ENCODE data around the gene DIP2A.
"Not testable (repeated sequence)": the region's sequence is repeated elsewhere in the genome, so short reads cannot be mapped to it uniquely, and the experiment has no call there.

DIP2A gene

GRCh38 chr21:46465153-46465552 is 6.5 kb downstream of the DIP2A start:
- H3K4me1 ChIP-seq; H3K36me3 ChIP-seq (replicated peaks); DNase-seq (ENCODE audit: low spot score in 2 of 2); H3K9me3 ChIP-seq; H3K27me3 ChIP-seq (ENCODE audit: low read depth); H3K4me3 ChIP-seq; in situ Hi-C loops (cut with MboI; ENCODE audit: low sequenced_read_pairs): not testable (repeated sequence)

- in situ Hi-C loops (cut with MboI; ENCODE audit: low sequenced_read_pairs), result no loop called here
- DNase-seq (ENCODE audit: low spot score in 2 of 2), result no peak
- peaks cover 8% of the 10 kb centered on the region; the same call in 1 of the 2 replicates for H3K36me3 ChIP-seq (replicated peaks)
- H3K4me3 ChIP-seq, result no peak overlapping the region
- no peaks in the 10 kb centered on the region for H3K9me3 ChIP-seq
- no peaks in the 10 kb centered on the region for H3K27me3 ChIP-seq (ENCODE audit: low read depth)
- no peaks in the 10 kb centered on the region for H3K4me1 ChIP-seq
Measured at GRCh38 chr21:46465651-46466050, 7.0 kb downstream of the DIP2A start.

GRCh38 chr21:46468108-46468774 is 9.6 kb downstream of the DIP2A start:
- Histone ChIP-seq H3K27me3 (ENCODE audit: low read depth) (no peaks in the 10 kb centered on the region), H3K4me1 (no peaks in the 10 kb centered on the region), H3K4me3 (no peak overlapping the region), H3K36me3 (replicated peaks) (peaks cover 4% of the 10 kb centered on the region; the same call in 1 of the 2 replicates), H3K9me3 (no peaks in the 10 kb centered on the region)
- no peak for DNase-seq (ENCODE audit: low spot score in 2 of 2)
- in situ Hi-C loops (cut with MboI; ENCODE audit: low sequenced_read_pairs), result no loop called here

GRCh38 chr21:46469275-46469674 is 10.6 kb downstream of the DIP2A start:
- H3K27me3 ChIP-seq (ENCODE audit: low read depth), result no peaks in the 10 kb centered on the region
- in situ Hi-C loops (cut with MboI; ENCODE audit: low sequenced_read_pairs), result no loop called here
- no peaks in the 10 kb centered on the region for H3K9me3 ChIP-seq
- H3K4me3 ChIP-seq, result no peak overlapping the region
- H3K4me1 ChIP-seq, result no peaks in the 10 kb centered on the region
- H3K36me3 ChIP-seq (replicated peaks), result peaks cover 3% of the 10 kb centered on the region; the same call in 1 of the 2 replicates
- DNase-seq (ENCODE audit: low spot score in 2 of 2), result no peak

GRCh38 chr21:46471514-46471913 is 12.8 kb downstream of the DIP2A start:
- no peak for DNase-seq (ENCODE audit: low spot score in 2 of 2)
- H3K36me3 ChIP-seq (replicated peaks), result 0 out of 2 replicates have a peak, but pooled peaks cover 3% of the 10 kb centered on the region
- in situ Hi-C loops (cut with MboI; ENCODE audit: low sequenced_read_pairs), result no loop called here
- H3K4me3 ChIP-seq, result no peak overlapping the region
- no peaks in the 10 kb centered on the region for H3K27me3 ChIP-seq (ENCODE audit: low read depth)
- no peaks in the 10 kb centered on the region for H3K4me1 ChIP-seq
- H3K9me3 ChIP-seq, result no peaks in the 10 kb centered on the region

GRCh38 chr21:46472246-46472645 is 13.6 kb downstream of the DIP2A start:
- no peak for DNase-seq (ENCODE audit: low spot score in 2 of 2)
- no peaks in the 10 kb centered on the region for H3K4me1 ChIP-seq
- H3K36me3 ChIP-seq (replicated peaks), result peaks cover 3% of the 10 kb centered on the region; the same call in 1 of the 2 replicates
- H3K9me3 ChIP-seq, result no peaks in the 10 kb centered on the region
- H3K4me3 ChIP-seq, result no peak overlapping the region
- in situ Hi-C loops (cut with MboI; ENCODE audit: low sequenced_read_pairs), result no loop called here
- H3K27me3 ChIP-seq (ENCODE audit: low read depth), result no peaks in the 10 kb centered on the region

- Histone ChIP-seq H3K27me3 (ENCODE audit: low read depth) (no peaks in the 10 kb centered on the region), H3K4me3 (no peak overlapping the region), H3K36me3 (replicated peaks) (no peaks in the 10 kb centered on the region; the same call in 1 of the 2 replicates), H3K9me3 (no peaks in the 10 kb centered on the region), H3K4me1 (no peaks in the 10 kb centered on the region)
- in situ Hi-C loops (cut with MboI; ENCODE audit: low sequenced_read_pairs), result no loop called here
- DNase-seq (ENCODE audit: low spot score in 2 of 2), result no peak
Measured at GRCh38 chr21:46474382-46474781, 15.7 kb downstream of the DIP2A start.

- no peak for DNase-seq (ENCODE audit: low spot score in 2 of 2)
- Histone ChIP-seq H3K4me3 (no peak overlapping the region), H3K36me3 (replicated peaks) (no peaks in the 10 kb centered on the region; the same call in 1 of the 2 replicates), H3K9me3 (no peaks in the 10 kb centered on the region), H3K27me3 (ENCODE audit: low read depth) (no peaks in the 10 kb centered on the region), H3K4me1 (no peaks in the 10 kb centered on the region)
- in situ Hi-C loops (cut with MboI; ENCODE audit: low sequenced_read_pairs), result no loop called here
Measured at GRCh38 chr21:46475296-46475695, 16.6 kb downstream of the DIP2A start.

- H3K9me3 ChIP-seq, result no peaks in the 10 kb centered on the region
- no peaks in the 10 kb centered on the region for H3K27me3 ChIP-seq (ENCODE audit: low read depth)
- no peak overlapping the region for H3K4me3 ChIP-seq
- no peaks in the 10 kb centered on the region; the same call in 1 of the 2 replicates for H3K36me3 ChIP-seq (replicated peaks)
- H3K4me1 ChIP-seq, result no peaks in the 10 kb centered on the region
- in situ Hi-C loops (cut with MboI; ENCODE audit: low sequenced_read_pairs), result no loop called here
- no peak for DNase-seq (ENCODE audit: low spot score in 2 of 2)
Measured at GRCh38 chr21:46477765-46478164, 19.1 kb downstream of the DIP2A start.

- no peak for DNase-seq (ENCODE audit: low spot score in 2 of 2)
- no peaks in the 10 kb centered on the region for H3K27me3 ChIP-seq (ENCODE audit: low read depth)
- no peaks in the 10 kb centered on the region; the same call in 1 of the 2 replicates for H3K36me3 ChIP-seq (replicated peaks)
- H3K9me3 ChIP-seq, result no peaks in the 10 kb centered on the region
- H3K4me3 ChIP-seq, result no peak overlapping the region
- H3K4me1 ChIP-seq, result no peaks in the 10 kb centered on the region
- in situ Hi-C loops (cut with MboI; ENCODE audit: low sequenced_read_pairs), result no loop called here
Measured at GRCh38 chr21:46478910-46479309, 20.2 kb downstream of the DIP2A start.

- in situ Hi-C loops (cut with MboI; ENCODE audit: low sequenced_read_pairs), result no loop called here
- H3K36me3 ChIP-seq (replicated peaks), result no peaks in the 10 kb centered on the region; the same call in 1 of the 2 replicates
Measured at GRCh38 chr21:46480466-46480865, 21.8 kb downstream of the DIP2A start.

GRCh38 chr21:46482225-46482845 is 23.6 kb downstream of the DIP2A start:
- Histone ChIP-seq H3K27me3 (ENCODE audit: low read depth) (no peaks in the 10 kb centered on the region), H3K36me3 (replicated peaks) (peaks cover 2% of the 10 kb centered on the region; the same call in 1 of the 2 replicates), H3K4me3 (no peak overlapping the region), H3K9me3 (no peaks in the 10 kb centered on the region), H3K4me1 (no peaks in the 10 kb centered on the region; the same call in 1 of the 2 replicates)
- no peak for DNase-seq (ENCODE audit: low spot score in 2 of 2)
- in situ Hi-C loops (cut with MboI; ENCODE audit: low sequenced_read_pairs), result no loop called here

More at GRCh38 chr21:46480466-46480865, 21.8 kb downstream of the DIP2A start:
- no peak for DNase-seq (ENCODE audit: low spot score in 2 of 2)
- no peaks in the 10 kb centered on the region for H3K9me3 ChIP-seq
- no peaks in the 10 kb centered on the region for H3K27me3 ChIP-seq (ENCODE audit: low read depth)
- H3K4me3 ChIP-seq, result no peak overlapping the region
- H3K4me1 ChIP-seq, result no peaks in the 10 kb centered on the region; the same call in 1 of the 2 replicates

- no peak overlapping the region for H3K4me3 ChIP-seq
- no peaks in the 10 kb centered on the region for H3K9me3 ChIP-seq
- DNase-seq (ENCODE audit: low spot score in 2 of 2), result no peak
- H3K4me1 ChIP-seq, result no peaks in the 10 kb centered on the region; the same call in 1 of the 2 replicates
- H3K27me3 ChIP-seq (ENCODE audit: low read depth), result no peaks in the 10 kb centered on the region
- peaks cover 3% of the 10 kb centered on the region; the same call in 1 of the 2 replicates for H3K36me3 ChIP-seq (replicated peaks)
- in situ Hi-C loops (cut with MboI; ENCODE audit: low sequenced_read_pairs), result no loop called here
Measured at GRCh38 chr21:46482846-46483231, 24.1 kb downstream of the DIP2A start.

Measured in HAP-1 (cell line).